Panc1 (cell line): ENCODE results near the gene TFDP1. TPM values are rescaled to one million over a fixed set of nuclear protein-coding genes. Genes with fewer than 3 reads are reported as not detected.

Experiments
- ATAC-seq: fragments of 200-7000 bp; cut with Tn5 transposase; 2 replicates; pipeline ENCODE4 v1.9.1; 2020; ENCODE audit warnings: mild to moderate bottlenecking, moderate library complexity
- BruUV-seq: library from RNA; stranded (reverse); fragments of 400-500 nt; replicated peaks from 2 replicates; lab custom pipeline; 2021; lab: Mats Ljungman, UMichigan
- CTCF ChIA-PET: fragments of 300-600 bp; sonication (Branson Sonifier 250); formaldehyde crosslinking; loops from one replicate; lab custom pipeline; 2022; ENCODE audit warnings: antibody characterized with exemption; lab: Charles Lee
- POLR2A ChIA-PET: fragments of 300-600 bp; sonication (Branson Sonifier 250); formaldehyde crosslinking; loops from one replicate; lab custom pipeline; 2022; ENCODE audit warnings: antibody characterized with exemption; lab: Charles Lee
- DNase-seq: peaks from one replicate; pipeline ENCODE4 v3.0.0-alpha.2; 2010; ENCODE audit warnings: low read depth, low spot score
- H3K27ac ChIP-seq: 2 replicates; pipeline ENCODE4 v1.5.1; 2011; ENCODE audit warnings: mild to moderate bottlenecking, low read length, inconsistent platforms
- H3K27me3 ChIP-seq: fragments of 200-500 bp; sonication (Bioruptor generic); 2 replicates; pipeline ENCODE4 v1.6.0; 2014; ENCODE audit warnings: low read length, inconsistent platforms; ENCODE audit not compliant: control insufficient read depth, insufficient read depth
- H3K36me3 ChIP-seq: fragments of 200-500 bp; sonication (Bioruptor generic); 2 replicates; pipeline ENCODE4 v1.5.1; 2014; ENCODE audit warnings: inconsistent platforms, mild to moderate bottlenecking, low read length, moderate library complexity; ENCODE audit not compliant: control insufficient read depth, insufficient read depth
- H3K4me1 ChIP-seq: 2 replicates; pipeline ENCODE4 v1.5.1; 2011; ENCODE audit warnings: inconsistent platforms, mild to moderate bottlenecking, low read length, moderate library complexity; ENCODE audit not compliant: control insufficient read depth, insufficient read depth
- H3K4me3 ChIP-seq, 2 experiments: 2 replicates each; pipeline ENCODE4 v1.5.1; 2011 to 2012; ENCODE audit warnings: low read depth in 2 of 2, low read length in 2 of 2, mild to moderate bottlenecking in 2 of 2, inconsistent platforms in 1 of 2, moderate library complexity in 1 of 2
- H3K9me3 ChIP-seq: fragments of 200-500 bp; sonication (Bioruptor generic); 2 replicates; pipeline ENCODE4 v1.5.1; 2014; ENCODE audit warnings: low read depth, mild to moderate bottlenecking, inconsistent platforms, low read length, moderate library complexity; ENCODE audit not compliant: control insufficient read depth, insufficient read depth
- POLR2AphosphoS5 ChIP-seq: IDR thresholded peaks from 2 replicates; pipeline ENCODE4 v1.6.1; 2012; ENCODE audit warnings: mild to moderate bottlenecking, low read depth, low read length, moderate library complexity
- SIN3A ChIP-seq: IDR thresholded peaks from 2 replicates; pipeline ENCODE4 v1.6.1; 2012; ENCODE audit warnings: low read depth, mild to moderate bottlenecking, low read length, moderate library complexity, borderline replicate concordance; ENCODE audit not compliant: insufficient read depth
- TCF7L2 ChIP-seq: IDR thresholded peaks from 2 replicates; pipeline ENCODE4 v1.6.1; 2011; ENCODE audit warnings: mild to moderate bottlenecking, low read depth, low read length, inconsistent platforms
- in situ Hi-C: cut with HindIII; loops from 2 replicates; pipeline ENCODE4 v1.10.0; 2016; ENCODE audit warnings: low sequenced_read_pairs, low pct_unique_long_range_greater_than_20kb
- intact Hi-C: fragments of 100-400 bp; cut with micrococcal nuclease; formaldehyde crosslinking; loops from one replicate; pipeline ENCODE4 v1.10.0; 2022; ENCODE audit not compliant: unreplicated experiment
- total RNA-seq: library from RNA; stranded (reverse); gene quantifications from one replicate; pipeline ENCODE4 v1.2.1, GENCODE V29; 2021; ENCODE audit not compliant: unreplicated experiment
- TF ChIP-seq, protein P1 (sequence below): fragments of 450-650 bp; IDR thresholded peaks from 2 replicates; pipeline ENCODE4 v1.5.1; 2017; ENCODE audit warnings: mild to moderate bottlenecking
- TF ChIP-seq, protein P2 (sequence below), 2 experiments: IDR thresholded peaks; 2 replicates each; pipeline ENCODE4 v1.6.1; 2011 to 2012; ENCODE audit warnings: low read depth in 2 of 2, control low read depth in 1 of 2, low read length in 1 of 2, mild to moderate bottlenecking in 1 of 2, moderate library complexity in 1 of 2; ENCODE audit not compliant: insufficient read depth in 1 of 2

Gene TFDP1
- total RNA-seq, 1 experiment from 2014 or later: 91.6 TPM

DNA sequence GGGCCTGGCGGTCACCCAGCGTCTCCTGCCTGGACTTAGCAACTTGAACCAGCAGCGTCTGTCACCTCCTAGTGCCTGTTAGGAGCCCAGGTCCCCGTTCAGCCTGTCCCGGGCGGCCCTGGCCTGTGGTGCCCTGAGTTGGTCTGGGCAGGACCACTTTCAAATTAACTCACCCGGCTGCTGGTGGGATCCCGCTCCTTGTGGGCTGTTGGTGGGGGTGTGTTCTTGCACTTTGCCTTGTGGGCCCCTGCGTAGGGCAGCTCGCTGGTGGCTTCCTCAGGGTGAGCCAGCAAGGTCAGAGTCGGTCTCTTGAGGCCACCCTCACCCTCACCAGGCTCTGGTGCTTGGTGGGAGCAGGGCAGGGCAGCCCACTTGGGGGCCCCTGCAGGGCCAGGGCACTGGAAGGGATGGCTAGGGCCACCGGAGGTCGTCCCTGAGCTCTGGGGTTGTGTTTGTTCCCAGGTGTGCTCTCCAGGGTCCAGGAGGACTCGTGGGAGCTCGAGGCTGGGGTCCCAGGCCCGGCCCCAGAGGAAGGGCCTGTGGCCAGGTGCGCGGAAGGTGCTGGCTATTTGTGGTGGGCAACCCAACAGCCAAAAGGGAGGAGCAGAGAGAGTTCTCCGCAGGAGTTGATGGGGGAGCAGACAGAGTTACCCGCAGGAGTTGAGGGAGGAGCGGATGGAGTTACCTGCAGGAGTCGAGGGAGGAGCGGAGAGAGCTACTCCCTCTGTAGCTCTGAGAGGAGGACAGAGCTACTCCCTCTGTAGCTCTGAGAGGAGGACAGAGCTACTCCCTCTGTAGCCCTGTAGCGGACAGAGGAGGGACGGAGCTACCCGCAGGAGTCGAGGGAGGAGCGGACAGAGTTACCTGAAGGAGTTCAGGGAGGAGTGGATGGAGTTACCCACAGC, 16.9 kb downstream of the TFDP1 start:
- POLR2A ChIA-PET: no interaction called here
- Histone ChIP-seq H3K27me3 (no peaks in the 10 kb centered on the region), H3K27ac (no peak overlapping the region), H3K4me1 (no peaks in the 10 kb centered on the region), H3K9me3 (no peaks in the 10 kb centered on the region), H3K36me3 (no peaks in the 10 kb centered on the region), H3K4me3 (no peak overlapping the region)
- ATAC-seq (no peak), DNase-seq (no peak)
- TF ChIP-seq TCF7L2: no peak
- no peak for TF ChIP-seq POLR2AphosphoS5
- TF ChIP-seq, protein P1, sequence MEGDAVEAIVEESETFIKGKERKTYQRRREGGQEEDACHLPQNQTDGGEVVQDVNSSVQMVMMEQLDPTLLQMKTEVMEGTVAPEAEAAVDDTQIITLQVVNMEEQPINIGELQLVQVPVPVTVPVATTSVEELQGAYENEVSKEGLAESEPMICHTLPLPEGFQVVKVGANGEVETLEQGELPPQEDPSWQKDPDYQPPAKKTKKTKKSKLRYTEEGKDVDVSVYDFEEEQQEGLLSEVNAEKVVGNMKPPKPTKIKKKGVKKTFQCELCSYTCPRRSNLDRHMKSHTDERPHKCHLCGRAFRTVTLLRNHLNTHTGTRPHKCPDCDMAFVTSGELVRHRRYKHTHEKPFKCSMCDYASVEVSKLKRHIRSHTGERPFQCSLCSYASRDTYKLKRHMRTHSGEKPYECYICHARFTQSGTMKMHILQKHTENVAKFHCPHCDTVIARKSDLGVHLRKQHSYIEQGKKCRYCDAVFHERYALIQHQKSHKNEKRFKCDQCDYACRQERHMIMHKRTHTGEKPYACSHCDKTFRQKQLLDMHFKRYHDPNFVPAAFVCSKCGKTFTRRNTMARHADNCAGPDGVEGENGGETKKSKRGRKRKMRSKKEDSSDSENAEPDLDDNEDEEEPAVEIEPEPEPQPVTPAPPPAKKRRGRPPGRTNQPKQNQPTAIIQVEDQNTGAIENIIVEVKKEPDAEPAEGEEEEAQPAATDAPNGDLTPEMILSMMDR: no peak
- no peak for TF ChIP-seq SIN3A
- TF ChIP-seq, protein P2, sequence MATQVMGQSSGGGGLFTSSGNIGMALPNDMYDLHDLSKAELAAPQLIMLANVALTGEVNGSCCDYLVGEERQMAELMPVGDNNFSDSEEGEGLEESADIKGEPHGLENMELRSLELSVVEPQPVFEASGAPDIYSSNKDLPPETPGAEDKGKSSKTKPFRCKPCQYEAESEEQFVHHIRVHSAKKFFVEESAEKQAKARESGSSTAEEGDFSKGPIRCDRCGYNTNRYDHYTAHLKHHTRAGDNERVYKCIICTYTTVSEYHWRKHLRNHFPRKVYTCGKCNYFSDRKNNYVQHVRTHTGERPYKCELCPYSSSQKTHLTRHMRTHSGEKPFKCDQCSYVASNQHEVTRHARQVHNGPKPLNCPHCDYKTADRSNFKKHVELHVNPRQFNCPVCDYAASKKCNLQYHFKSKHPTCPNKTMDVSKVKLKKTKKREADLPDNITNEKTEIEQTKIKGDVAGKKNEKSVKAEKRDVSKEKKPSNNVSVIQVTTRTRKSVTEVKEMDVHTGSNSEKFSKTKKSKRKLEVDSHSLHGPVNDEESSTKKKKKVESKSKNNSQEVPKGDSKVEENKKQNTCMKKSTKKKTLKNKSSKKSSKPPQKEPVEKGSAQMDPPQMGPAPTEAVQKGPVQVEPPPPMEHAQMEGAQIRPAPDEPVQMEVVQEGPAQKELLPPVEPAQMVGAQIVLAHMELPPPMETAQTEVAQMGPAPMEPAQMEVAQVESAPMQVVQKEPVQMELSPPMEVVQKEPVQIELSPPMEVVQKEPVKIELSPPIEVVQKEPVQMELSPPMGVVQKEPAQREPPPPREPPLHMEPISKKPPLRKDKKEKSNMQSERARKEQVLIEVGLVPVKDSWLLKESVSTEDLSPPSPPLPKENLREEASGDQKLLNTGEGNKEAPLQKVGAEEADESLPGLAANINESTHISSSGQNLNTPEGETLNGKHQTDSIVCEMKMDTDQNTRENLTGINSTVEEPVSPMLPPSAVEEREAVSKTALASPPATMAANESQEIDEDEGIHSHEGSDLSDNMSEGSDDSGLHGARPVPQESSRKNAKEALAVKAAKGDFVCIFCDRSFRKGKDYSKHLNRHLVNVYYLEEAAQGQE (IDR thresholded peaks at IDR 0.05; ENCODE audit: insufficient read depth in 1 of 2, low read depth in 2 of 2, low read length in 1 of 2): no peak
- intact Hi-C loops: no loop called here
- in situ Hi-C loops: no loop called here
- no TSS peak for BruUV-seq
- CTCF ChIA-PET: no interaction called here

- no peak for ATAC-seq
- no TSS peak for BruUV-seq
Measured at GRCh38 chr13:113602291-113602988, 17.9 kb downstream of the TFDP1 start.

More at GRCh38 chr13:113602291-113602988, 17.9 kb downstream of the TFDP1 start:
- intact Hi-C loops (no loop called here), in situ Hi-C loops (no loop called here)
- ChIA-PET POLR2A (no interaction called here), CTCF (interaction anchor here (0.6 kb wide), 1 partner anchor 15 kb away, joined by 5 read pairs; no protein-coding TSS in a partner anchor)
- DNase-seq: no peak
- TF ChIP-seq, protein P2 (IDR thresholded peaks at IDR 0.05; ENCODE audit: insufficient read depth in 1 of 2, low read depth in 2 of 2, low read length in 1 of 2): no peak
- TF ChIP-seq, protein P1: no peak
- TF ChIP-seq TCF7L2 (no peak), SIN3A (no peak), POLR2AphosphoS5 (no peak)
- no peak overlapping the region for H3K4me3 ChIP-seq
- H3K27ac ChIP-seq: no peak overlapping the region
- H3K4me1 ChIP-seq: no peaks in the 10 kb centered on the region
- H3K27me3 ChIP-seq: no peaks in the 10 kb centered on the region
- no peaks in the 10 kb centered on the region for H3K36me3 ChIP-seq
- no peaks in the 10 kb centered on the region for H3K9me3 ChIP-seq
